H1 (cell line): ENCODE measurements around the gene SF3B2. TPM values are rescaled to one million over a fixed set of nuclear protein-coding genes. Genes with fewer than 3 reads are reported as not detected.

ENCODE experiments used
- CTCF ChIA-PET: fragments of 300-600 bp; sonication (Branson Sonifier 250); formaldehyde crosslinking; loops from one replicate; lab custom pipeline; 2021; ENCODE audit not compliant: partially characterized antibody; lab: Charles Lee
- POLR2A ChIA-PET: fragments of 300-600 bp; sonication (Branson Sonifier 250); formaldehyde crosslinking; loops from one replicate; lab custom pipeline; 2021; ENCODE audit warnings: inconsistent platforms; ENCODE audit not compliant: partially characterized antibody; lab: Charles Lee
- DNase-seq, 2 experiments: peaks; one replicate each; pipeline versions ENCODE4 v3.0.0 to v3.0.0-alpha.2; 2010 to 2022; ENCODE audit warnings: low spot score in 2 of 2, low read depth in 1 of 2, mixed read lengths in 1 of 2
- FAIRE-seq: peaks from 2 replicates; lab custom pipeline; 2011; peaks lifted over from hg19 to GRCh38; lab: Jason Lieb, UNC
- H2AFZ ChIP-seq: 2 replicates; pipeline ENCODE4 v1.8.1; 2012; ENCODE audit warnings: low read length, inconsistent platforms
- H2AK5ac ChIP-seq: 2 replicates; pipeline ENCODE4 v1.6.1; 2013; ENCODE audit warnings: low read depth, low read length
- H2BK120ac ChIP-seq: replicated peaks from 2 replicates; pipeline ENCODE3; 2013; ENCODE audit warnings: low read depth, low read length, inconsistent platforms
- H2BK12ac ChIP-seq: 2 replicates; pipeline ENCODE4 v1.6.1; 2013; ENCODE audit warnings: low read depth, low read length
- H2BK15ac ChIP-seq: 2 replicates; pipeline ENCODE4 v1.6.1; 2013; ENCODE audit warnings: low read length
- H2BK20ac ChIP-seq: 2 replicates; pipeline ENCODE4 v1.6.1; 2013; ENCODE audit warnings: low read length
- H2BK5ac ChIP-seq: 2 replicates; pipeline ENCODE4 v1.6.1; 2013; ENCODE audit warnings: low read depth, low read length
- H3K14ac ChIP-seq: 2 replicates; pipeline ENCODE4 v1.6.1; 2013; ENCODE audit warnings: inconsistent platforms; ENCODE audit not compliant: insufficient read length
- H3K18ac ChIP-seq: 2 replicates; pipeline ENCODE4 v1.6.1; 2013; ENCODE audit warnings: low read length; ENCODE audit errors: extremely low read depth
- H3K23ac ChIP-seq: 2 replicates; pipeline ENCODE4 v1.6.1; 2013; ENCODE audit warnings: inconsistent platforms; ENCODE audit not compliant: insufficient read length
- H3K23me2 ChIP-seq: 2 replicates; pipeline ENCODE4 v1.6.1; 2013; ENCODE audit warnings: low read depth, low read length
- H3K27ac ChIP-seq: 2 replicates; pipeline ENCODE4 v1.6.1; 2011; ENCODE audit warnings: low read depth, low read length, inconsistent platforms
- H3K27me3 ChIP-seq, 4 experiments: replicated peaks in 1 of 4; 1 replicate in 1 of 4; 2 replicates in 3 of 4; pipeline versions ENCODE4 v1.6.1 to v1.8.1; 2011 to 2013; ENCODE audit warnings: low read length in 3 of 4, mild to moderate bottlenecking in 3 of 4, inconsistent platforms in 2 of 4, mixed read lengths in 2 of 4, moderate library complexity in 1 of 4; ENCODE audit not compliant: control insufficient read depth in 3 of 4, insufficient read depth in 3 of 4; ENCODE audit errors: extremely low read depth in 1 of 4
- H3K36me3 ChIP-seq, 4 experiments: 2 replicates each; pipeline versions ENCODE4 v1.6.1 to v1.8.1; 2011 to 2013; ENCODE audit warnings: mild to moderate bottlenecking in 4 of 4, low read length in 3 of 4, moderate library complexity in 2 of 4, control low read depth in 1 of 4, inconsistent platforms in 1 of 4; ENCODE audit not compliant: insufficient read depth in 4 of 4, control insufficient read depth in 2 of 4
- H3K4ac ChIP-seq: replicated peaks from 2 replicates; pipeline ENCODE3; 2013; ENCODE audit warnings: low read length, low read depth, mixed read lengths, inconsistent platforms; ENCODE audit not compliant: insufficient read length
- H3K4me1 ChIP-seq, 4 experiments: replicated peaks in 1 of 4; 1 replicate in 1 of 4; 2 replicates in 3 of 4; pipeline versions ENCODE4 v1.6.1 to v1.8.1; 2011 to 2013; ENCODE audit warnings: low read length in 3 of 4, inconsistent platforms in 2 of 4, mixed read lengths in 1 of 4; ENCODE audit not compliant: insufficient read depth in 4 of 4, control insufficient read depth in 3 of 4
- H3K4me2 ChIP-seq, 2 experiments: 2 replicates each; pipeline versions ENCODE4 v1.6.1 to v1.8.1; 2011 to 2013; ENCODE audit warnings: low read depth in 2 of 2, low read length in 2 of 2, control low read depth in 1 of 2, inconsistent platforms in 1 of 2, mild to moderate bottlenecking in 1 of 2; ENCODE audit not compliant: insufficient read depth in 1 of 2
- H3K4me3 ChIP-seq, 4 experiments: fragments of 200-600, 300-600 bp in 1 of 4; sonication (generic), shearing (Covaris generic), sonication (Bioruptor Twin) in 1 of 4; 2 replicates each; pipeline versions ENCODE4 v1.5.1 to v1.8.1; 2011 to 2016; ENCODE audit warnings: low read length in 4 of 4, low read depth in 3 of 4, control low read depth in 2 of 4, inconsistent platforms in 2 of 4, mild to moderate bottlenecking in 2 of 4, mixed read lengths in 1 of 4, moderate library complexity in 1 of 4; ENCODE audit not compliant: insufficient read depth in 2 of 4; ENCODE audit errors: extremely low read depth in 1 of 4
- H3K56ac ChIP-seq: replicated peaks from 2 replicates; pipeline ENCODE3; 2013; ENCODE audit warnings: low read depth, mild to moderate bottlenecking, mixed read lengths, low read length, inconsistent platforms; ENCODE audit not compliant: insufficient read length
- H3K79me1 ChIP-seq: 2 replicates; pipeline ENCODE4 v1.6.1; 2013; ENCODE audit warnings: low read depth, low read length, control low read depth
- H3K79me2 ChIP-seq, 2 experiments: 2 replicates each; pipeline versions ENCODE4 v1.6.1 to v1.8.1; 2012 to 2013; ENCODE audit warnings: low read length in 2 of 2, mild to moderate bottlenecking in 2 of 2, inconsistent platforms in 1 of 2; ENCODE audit not compliant: insufficient read depth in 2 of 2, control insufficient read depth in 1 of 2
- H3K9ac ChIP-seq, 4 experiments: replicated peaks in 1 of 4; 1 replicate in 1 of 4; 2 replicates in 3 of 4; pipeline versions ENCODE4 v1.6.1 to v1.8.1; 2011 to 2013; ENCODE audit warnings: low read depth in 3 of 4, low read length in 3 of 4, control low read depth in 2 of 4, mild to moderate bottlenecking in 2 of 4, moderate library complexity in 2 of 4, inconsistent platforms in 1 of 4; ENCODE audit errors: extremely low read depth in 1 of 4
- H3K9me3 ChIP-seq, 2 experiments: 2 replicates each; pipeline versions ENCODE4 v1.6.1 to v1.8.1; 2012 to 2013; ENCODE audit warnings: mild to moderate bottlenecking in 2 of 2, moderate library complexity in 2 of 2, control low read depth in 1 of 2, inconsistent platforms in 1 of 2, low read depth in 1 of 2, low read length in 1 of 2, mixed read lengths in 1 of 2; ENCODE audit not compliant: insufficient read depth in 2 of 2
- H4K20me1 ChIP-seq, 2 experiments: replicated peaks in 1 of 2; 2 replicates each; pipeline versions ENCODE3 to v1.8.1; 2011 to 2013; ENCODE audit warnings: inconsistent platforms in 2 of 2, low read length in 2 of 2, mild to moderate bottlenecking in 1 of 2; ENCODE audit not compliant: insufficient read depth in 2 of 2, control insufficient read depth in 1 of 2
- H4K5ac ChIP-seq: 2 replicates; pipeline ENCODE4 v1.6.1; 2013; ENCODE audit warnings: low read length, low read depth, mixed read lengths, inconsistent platforms; ENCODE audit not compliant: insufficient read length
- H4K8ac ChIP-seq: 2 replicates; pipeline ENCODE4 v1.8.0; 2013; ENCODE audit warnings: mild to moderate bottlenecking, moderate library complexity, low read length, inconsistent platforms; ENCODE audit not compliant: insufficient read depth; ENCODE audit errors: extremely low read depth
- H4K91ac ChIP-seq: replicated peaks from 2 replicates; pipeline ENCODE3; 2013; ENCODE audit warnings: low read length, mixed read lengths, inconsistent platforms; ENCODE audit not compliant: insufficient read length
- ASH2L ChIP-seq: fragments of 200-600, 300-600 bp; sonication (generic); IDR thresholded peaks from one replicate; pipeline ENCODE4 v1.7.1; 2017; ENCODE audit warnings: low read length
- CTBP2 ChIP-seq: IDR thresholded peaks from 2 replicates; pipeline ENCODE4 v1.7.0; 2011; ENCODE audit warnings: borderline replicate concordance, mild to moderate bottlenecking, moderate library complexity, mixed read lengths, low read length; ENCODE audit not compliant: insufficient read depth, insufficient read length
- EZH2 ChIP-seq: fragments of 200-600 bp; sonication (generic); IDR thresholded peaks from 2 replicates; pipeline ENCODE4 v1.7.1; 2012; ENCODE audit warnings: low read depth, mild to moderate bottlenecking, moderate library complexity, low read length, inconsistent platforms; ENCODE audit not compliant: severe bottlenecking
- HDAC6 ChIP-seq: IDR thresholded peaks from one replicate; pipeline ENCODE4 v1.7.1; 2012; ENCODE audit warnings: low read depth, mild to moderate bottlenecking, inconsistent platforms, low read length, moderate library complexity
- MAFK ChIP-seq: IDR thresholded peaks from 2 replicates; pipeline ENCODE4 v1.6.1; 2012; ENCODE audit warnings: low read depth, mild to moderate bottlenecking, improper control_type of control experiment, low read length
- SIRT6 ChIP-seq: IDR thresholded peaks from one replicate; pipeline ENCODE4 v1.7.1; 2012; ENCODE audit warnings: low read length, inconsistent platforms
- TBP ChIP-seq: IDR thresholded peaks from 2 replicates; pipeline ENCODE4 v1.6.1; 2011; ENCODE audit warnings: low read depth, low read length, improper control_type of control experiment
- ZNF274 ChIP-seq: IDR thresholded peaks from 2 replicates; pipeline ENCODE4 v1.7.0; 2012; ENCODE audit warnings: low read length, borderline replicate concordance; ENCODE audit errors: extremely low read depth
- WGBS, 2 experiments: shearing (Covaris generic) in 1 of 2; methylation state at CpG; one replicate each; pipeline versions ENCODE4 v1.1.6 to v1.1.7; 2013 to 2015; ENCODE audit warnings: low lambda C conversion rate in 2 of 2, mixed read lengths in 2 of 2, inconsistent platforms in 1 of 2, low coverage in 1 of 2, missing lambda C conversion rate in 1 of 2; ENCODE audit not compliant: insufficient replicate concordance in 2 of 2, insufficient coverage in 1 of 2, insufficient read length in 1 of 2; ENCODE audit errors: extremely low coverage in 1 of 2, missing lambda C conversion rate in 1 of 2; 5-methylcytosine and 5-hydroxymethylcytosine counted together
- polyA plus RNA-seq, 7 experiments: library from polyadenylated mRNA; depleted of rRNA in 3 of 7; stranded (reverse) in 5 of 7; unstranded in 2 of 7; fragments of >200 nt in 5 of 7; fragments of 200-250 nt in 2 of 7; gene quantifications; 1 replicate in 5 of 7; 2 replicates in 1 of 7; 4 replicates in 1 of 7; pipeline versions ENCODE4 v1.2.1 to v1.2.3, GENCODE V29; 2011 to 2013; ENCODE audit warnings: missing spikeins in 2 of 7, mixed read lengths in 2 of 7
- total RNA-seq: library from RNA; stranded (reverse); fragmentation: NEBNext Ultra II Directional; extraction: Animal tissue kit (Norgen Biotek cat#: 25700); gene quantifications from 2 replicates; pipeline ENCODE4 v1.2.1, GENCODE V29; 2021
- TF ChIP-seq, protein P1 (sequence below): IDR thresholded peaks from 2 replicates; pipeline ENCODE4 v1.6.1; 2012; ENCODE audit warnings: low read length, inconsistent platforms
- TF ChIP-seq, protein P2 (sequence below): IDR thresholded peaks from 2 replicates; pipeline ENCODE4 v1.6.1; 2012; ENCODE audit warnings: inconsistent platforms

Gene SF3B2
- total and polyA plus RNA-seq, 2 of the 8 experiments (the other 6 are each of a cell fraction or from before 2014, with no cell fraction given): 182 to 237 TPM

DNA sequence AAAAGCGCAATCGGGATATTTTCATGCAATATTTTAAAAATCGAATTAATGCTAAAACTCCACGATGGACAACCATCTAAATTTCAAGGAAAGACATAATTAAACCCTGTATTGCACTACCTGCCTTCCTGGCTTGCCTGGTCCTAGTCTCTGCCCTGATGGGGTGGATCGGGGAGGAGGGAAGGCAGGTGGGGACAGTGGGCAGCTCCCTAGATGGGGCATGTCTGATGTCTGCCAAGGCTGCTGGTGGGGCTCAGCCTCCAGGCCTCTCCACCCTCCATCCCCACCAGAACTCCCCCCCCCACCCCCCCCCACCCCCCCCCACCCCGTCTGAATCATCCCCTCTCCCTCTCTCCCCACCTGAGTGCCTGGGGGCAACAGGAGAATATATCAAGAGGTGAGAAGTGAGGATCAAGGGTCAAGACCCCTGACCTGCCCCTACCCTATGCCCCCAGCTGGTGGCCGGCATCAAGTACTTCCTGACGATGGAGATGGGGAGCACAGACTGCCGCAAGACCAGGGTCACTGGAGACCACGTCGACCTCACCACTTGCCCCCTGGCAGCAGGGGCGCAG lies 39.7 kb upstream of the SF3B2 start:
- Histone ChIP-seq H4K5ac (no peak overlapping the region), H3K79me2 (no peaks in the 10 kb centered on the region), H2BK20ac (no peak overlapping the region), H2BK120ac (no peak overlapping the region), H3K56ac (no peak overlapping the region), H3K23me2 (peaks cover 2% of the 10 kb centered on the region; the same call in 1 of the 2 replicates), H3K27ac (no peak overlapping the region), H3K4me2 (peak overlapping the region; percentile 49 to 66), H3K14ac (no peak overlapping the region), H3K9ac (no peak overlapping the region; a peak in 1 of 7 replicates), H4K8ac (no peak overlapping the region), H2AFZ (no peak overlapping the region), H2BK12ac (peak overlapping the region; percentile 14; the same call in 1 of the 2 replicates), H2BK5ac (no peak overlapping the region), H3K4me1 (peaks cover 0 to 11% (median 5%) of the 10 kb centered on the region in 4 experiments; a peak in 5 of 7 replicates), H2BK15ac (0 out of 2 replicates have a peak overlapping the region, but pooled peaks have one; percentile 4), H3K79me1 (no peaks in the 10 kb centered on the region), H3K27me3 (peaks cover 6 to 26% (median 24%) of the 10 kb centered on the region in 4 experiments), H2AK5ac (no peak overlapping the region), H3K4me3 (peak overlapping the region in 2 of 4 experiments; percentile 2 to 54; a peak in 2 of 8 replicates), H4K91ac (no peak overlapping the region), H3K9me3 (no peaks in the 10 kb centered on the region), H3K23ac (no peak overlapping the region), H3K4ac (peak overlapping the region; percentile 67), H3K36me3 (no peaks in the 10 kb centered on the region), H3K18ac (no peak overlapping the region; the same call in none of the 2 replicates), H4K20me1 (no peaks in the 10 kb centered on the region)
- no peak for FAIRE-seq
- POLR2A ChIA-PET: interaction anchor here (0.6 to 3.5 kb wide), 6 partner anchors 10 to 161 kb away, joined by 3 to 15 read pairs (median 4); partner anchors contain the start of genes BANF1, CCDC85B and EIF1AD
- CTCF ChIA-PET: interaction anchor here (0.9 to 6.4 kb wide), 8 partner anchors 10 to 143 kb away, joined by 3 to 35 read pairs (median 4); partner anchors contain the start of genes CATSPER1 and PACS1
- WGBS, 2 experiments: 92% methylated on average over 11 of the region's 12 CpGs; no CpG with 5 or more reads in 1 of the 2 experiments
- DNase-seq: no peak
- TF ChIP-seq, protein P1, sequence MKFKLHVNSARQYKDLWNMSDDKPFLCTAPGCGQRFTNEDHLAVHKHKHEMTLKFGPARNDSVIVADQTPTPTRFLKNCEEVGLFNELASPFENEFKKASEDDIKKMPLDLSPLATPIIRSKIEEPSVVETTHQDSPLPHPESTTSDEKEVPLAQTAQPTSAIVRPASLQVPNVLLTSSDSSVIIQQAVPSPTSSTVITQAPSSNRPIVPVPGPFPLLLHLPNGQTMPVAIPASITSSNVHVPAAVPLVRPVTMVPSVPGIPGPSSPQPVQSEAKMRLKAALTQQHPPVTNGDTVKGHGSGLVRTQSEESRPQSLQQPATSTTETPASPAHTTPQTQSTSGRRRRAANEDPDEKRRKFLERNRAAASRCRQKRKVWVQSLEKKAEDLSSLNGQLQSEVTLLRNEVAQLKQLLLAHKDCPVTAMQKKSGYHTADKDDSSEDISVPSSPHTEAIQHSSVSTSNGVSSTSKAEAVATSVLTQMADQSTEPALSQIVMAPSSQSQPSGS: no peak
- TF ChIP-seq TBP (no peak), MAFK (no peak), ASH2L (no peak), SIRT6 (no peak), ZNF274 (no peak), CTBP2 (no peak), HDAC6 (no peak), EZH2 (no peak)
- TF ChIP-seq, protein P2, sequence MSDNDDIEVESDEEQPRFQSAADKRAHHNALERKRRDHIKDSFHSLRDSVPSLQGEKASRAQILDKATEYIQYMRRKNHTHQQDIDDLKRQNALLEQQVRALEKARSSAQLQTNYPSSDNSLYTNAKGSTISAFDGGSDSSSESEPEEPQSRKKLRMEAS: no peak
